ENCODE measurements around the gene WNT3.

The WNT3 gene

GRCh38 chr17:46836500-46836899 is 18.0 kb upstream of the WNT3 start:
- DNase-seq (ENCODE audit: low read depth in 1 of 2, low spot score in 1 of 2) = no peak

- no peak for DNase-seq (ENCODE audit: low read depth in 1 of 2, low spot score in 1 of 2)
Observed at GRCh38 chr17:46834846-46835245, 16.4 kb upstream of the WNT3 start.

- no peak for DNase-seq (ENCODE audit: low read depth in 1 of 2, low spot score in 1 of 2)
Observed at GRCh38 chr17:46833840-46834208, 15.3 kb upstream of the WNT3 start.

- DNase-seq (ENCODE audit: low read depth in 1 of 2, low spot score in 1 of 2) = no peak
Observed at GRCh38 chr17:46832945-46833839, 14.7 kb upstream of the WNT3 start.

- DNase-seq (ENCODE audit: low read depth in 1 of 2, low spot score in 1 of 2) = no peak
Observed at GRCh38 chr17:46832331-46832821, 13.9 kb upstream of the WNT3 start.

GRCh38 chr17:46831573-46832330 is 13.3 kb upstream of the WNT3 start:
- no peak for DNase-seq (ENCODE audit: low read depth in 1 of 2, low spot score in 1 of 2)

GRCh38 chr17:46827274-46827673 is 8.8 kb upstream of the WNT3 start:
- DNase-seq (ENCODE audit: low read depth in 1 of 2, low spot score in 1 of 2) = no peak

- DNase-seq (ENCODE audit: low read depth in 1 of 2, low spot score in 1 of 2) = no peak
Observed at GRCh38 chr17:46826116-46826515, 7.6 kb upstream of the WNT3 start.

GRCh38 chr17:46823657-46824056 is 5.2 kb upstream of the WNT3 start:
- no peak for DNase-seq (ENCODE audit: low read depth in 1 of 2, low spot score in 1 of 2)

GRCh38 chr17:46822388-46822921 is 4.0 kb upstream of the WNT3 start:
- DNase-seq (ENCODE audit: low read depth in 1 of 2, low spot score in 1 of 2) = no peak

GRCh38 chr17:46821482-46822387 is 3.2 kb upstream of the WNT3 start:
- no peak for DNase-seq (ENCODE audit: low read depth in 1 of 2, low spot score in 1 of 2)

GRCh38 chr17:46820592-46821450 is 2.3 kb upstream of the WNT3 start:
- DNase-seq (ENCODE audit: low read depth in 1 of 2, low spot score in 1 of 2) = no peak

GRCh38 chr17:46819906-46820351 is 1.4 kb upstream of the WNT3 start:
- DNase-seq (ENCODE audit: low read depth in 1 of 2, low spot score in 1 of 2) = no peak

GRCh38 chr17:46818929-46819859 is 702 bp upstream of the WNT3 start:
- DNase-seq (ENCODE audit: low read depth in 1 of 2, low spot score in 1 of 2) = no peak

- no peak for DNase-seq (ENCODE audit: low read depth in 1 of 2, low spot score in 1 of 2)
Observed at GRCh38 chr17:46817901-46818209, 637 bp downstream of the WNT3 start.

- DNase-seq (ENCODE audit: low read depth in 1 of 2, low spot score in 1 of 2) = no peak
Observed at GRCh38 chr17:46817151-46817900, 1.2 kb downstream of the WNT3 start.

GRCh38 chr17:46815474-46816353 is 2.8 kb downstream of the WNT3 start:
- no peak for DNase-seq (ENCODE audit: low read depth in 1 of 2, low spot score in 1 of 2)

Measured in activated T-helper 1 cell treated with anti-CD3 and anti-CD28 coated beads, Interleukin-2, amount 50 U/mL, for 16 hours (primary cell).